OCI-LY1 (cell line): Measurements from ENCODE around the gene MYH15.

ENCODE experiments used
- EZH2 ChIP-seq: fragments of 200-600 bp; sonication (generic), shearing (Covaris generic); IDR thresholded peaks from 2 replicates; pipeline ENCODE4 v1.8.0; 2017; ENCODE audit warnings: borderline replicate concordance, mixed run types, mild to moderate bottlenecking, antibody characterized with exemption, low read length, moderate library complexity, mixed read lengths
- TF ChIP-seq, protein P1 (sequence below): fragments of 200-600 bp; sonication (generic), shearing (Covaris generic); IDR thresholded peaks from 2 replicates; pipeline ENCODE4 v1.5.1; 2017; ENCODE audit warnings: mild to moderate bottlenecking, antibody characterized with exemption, low read length, moderate library complexity, mixed read lengths

DNA sequence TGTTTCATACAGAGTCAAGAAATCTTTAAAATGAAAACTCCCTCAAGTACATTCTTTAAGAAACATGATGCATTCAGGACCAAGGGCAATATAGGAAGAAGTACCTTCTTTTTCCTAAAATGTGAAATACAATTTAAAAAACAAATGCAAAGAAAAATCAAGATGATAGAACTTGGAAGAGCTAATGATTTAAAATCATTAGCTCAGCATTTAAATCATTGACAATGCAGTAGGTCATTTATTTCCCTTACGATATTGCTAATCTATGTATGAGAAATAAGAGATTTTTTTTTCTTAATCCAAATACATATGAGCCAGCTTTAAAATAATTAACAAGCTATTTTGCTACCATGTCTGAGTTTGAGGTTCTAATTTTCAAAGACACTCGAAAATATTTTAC lies 108.6 kb downstream of the MYH15 start:
- TF ChIP-seq, protein P1, sequence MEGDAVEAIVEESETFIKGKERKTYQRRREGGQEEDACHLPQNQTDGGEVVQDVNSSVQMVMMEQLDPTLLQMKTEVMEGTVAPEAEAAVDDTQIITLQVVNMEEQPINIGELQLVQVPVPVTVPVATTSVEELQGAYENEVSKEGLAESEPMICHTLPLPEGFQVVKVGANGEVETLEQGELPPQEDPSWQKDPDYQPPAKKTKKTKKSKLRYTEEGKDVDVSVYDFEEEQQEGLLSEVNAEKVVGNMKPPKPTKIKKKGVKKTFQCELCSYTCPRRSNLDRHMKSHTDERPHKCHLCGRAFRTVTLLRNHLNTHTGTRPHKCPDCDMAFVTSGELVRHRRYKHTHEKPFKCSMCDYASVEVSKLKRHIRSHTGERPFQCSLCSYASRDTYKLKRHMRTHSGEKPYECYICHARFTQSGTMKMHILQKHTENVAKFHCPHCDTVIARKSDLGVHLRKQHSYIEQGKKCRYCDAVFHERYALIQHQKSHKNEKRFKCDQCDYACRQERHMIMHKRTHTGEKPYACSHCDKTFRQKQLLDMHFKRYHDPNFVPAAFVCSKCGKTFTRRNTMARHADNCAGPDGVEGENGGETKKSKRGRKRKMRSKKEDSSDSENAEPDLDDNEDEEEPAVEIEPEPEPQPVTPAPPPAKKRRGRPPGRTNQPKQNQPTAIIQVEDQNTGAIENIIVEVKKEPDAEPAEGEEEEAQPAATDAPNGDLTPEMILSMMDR, result no peak
- no peak for TF ChIP-seq EZH2
